GM12801 (cell line): ENCODE results near the gene ATP5IF1.

Experiments used
- TF ChIP-seq, protein P1 (sequence below): IDR thresholded peaks from one replicate; pipeline ENCODE4 v1.5.1; 2011; ENCODE audit warnings: control low read depth; ENCODE audit not compliant: insufficient read length; ENCODE audit errors: extremely low read depth

The ATP5IF1 gene

DNA sequence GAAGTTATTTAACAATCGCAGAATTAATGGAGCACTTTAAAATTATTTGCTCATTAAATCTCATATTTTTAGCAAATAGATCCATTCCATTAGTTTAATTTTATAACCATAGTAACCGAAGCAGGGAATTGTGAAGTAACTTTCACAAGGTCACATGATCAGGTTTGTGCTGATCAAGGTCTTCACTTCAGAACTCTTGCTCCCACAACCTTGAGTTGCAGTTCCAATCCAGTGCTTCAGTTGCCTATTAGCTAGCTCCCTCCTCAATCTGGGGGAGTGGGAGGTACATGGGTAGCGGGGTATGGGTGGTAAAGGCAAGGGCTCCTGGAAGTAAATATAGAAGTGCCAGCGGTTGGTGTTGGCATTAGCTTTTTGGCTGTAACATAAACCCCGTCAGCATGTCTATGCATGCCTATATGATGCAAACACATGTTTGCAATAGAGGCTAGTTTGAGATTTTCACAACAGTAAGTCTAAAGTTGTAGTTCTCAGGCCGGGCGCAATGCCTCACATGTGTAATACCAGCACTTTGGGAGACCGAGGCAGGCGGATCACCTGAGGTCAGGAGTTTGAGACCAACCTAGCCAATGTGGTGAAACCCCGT, 5.8 kb downstream of the ATP5IF1 start:
- TF ChIP-seq, protein P1, sequence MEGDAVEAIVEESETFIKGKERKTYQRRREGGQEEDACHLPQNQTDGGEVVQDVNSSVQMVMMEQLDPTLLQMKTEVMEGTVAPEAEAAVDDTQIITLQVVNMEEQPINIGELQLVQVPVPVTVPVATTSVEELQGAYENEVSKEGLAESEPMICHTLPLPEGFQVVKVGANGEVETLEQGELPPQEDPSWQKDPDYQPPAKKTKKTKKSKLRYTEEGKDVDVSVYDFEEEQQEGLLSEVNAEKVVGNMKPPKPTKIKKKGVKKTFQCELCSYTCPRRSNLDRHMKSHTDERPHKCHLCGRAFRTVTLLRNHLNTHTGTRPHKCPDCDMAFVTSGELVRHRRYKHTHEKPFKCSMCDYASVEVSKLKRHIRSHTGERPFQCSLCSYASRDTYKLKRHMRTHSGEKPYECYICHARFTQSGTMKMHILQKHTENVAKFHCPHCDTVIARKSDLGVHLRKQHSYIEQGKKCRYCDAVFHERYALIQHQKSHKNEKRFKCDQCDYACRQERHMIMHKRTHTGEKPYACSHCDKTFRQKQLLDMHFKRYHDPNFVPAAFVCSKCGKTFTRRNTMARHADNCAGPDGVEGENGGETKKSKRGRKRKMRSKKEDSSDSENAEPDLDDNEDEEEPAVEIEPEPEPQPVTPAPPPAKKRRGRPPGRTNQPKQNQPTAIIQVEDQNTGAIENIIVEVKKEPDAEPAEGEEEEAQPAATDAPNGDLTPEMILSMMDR: no peak

DNA sequence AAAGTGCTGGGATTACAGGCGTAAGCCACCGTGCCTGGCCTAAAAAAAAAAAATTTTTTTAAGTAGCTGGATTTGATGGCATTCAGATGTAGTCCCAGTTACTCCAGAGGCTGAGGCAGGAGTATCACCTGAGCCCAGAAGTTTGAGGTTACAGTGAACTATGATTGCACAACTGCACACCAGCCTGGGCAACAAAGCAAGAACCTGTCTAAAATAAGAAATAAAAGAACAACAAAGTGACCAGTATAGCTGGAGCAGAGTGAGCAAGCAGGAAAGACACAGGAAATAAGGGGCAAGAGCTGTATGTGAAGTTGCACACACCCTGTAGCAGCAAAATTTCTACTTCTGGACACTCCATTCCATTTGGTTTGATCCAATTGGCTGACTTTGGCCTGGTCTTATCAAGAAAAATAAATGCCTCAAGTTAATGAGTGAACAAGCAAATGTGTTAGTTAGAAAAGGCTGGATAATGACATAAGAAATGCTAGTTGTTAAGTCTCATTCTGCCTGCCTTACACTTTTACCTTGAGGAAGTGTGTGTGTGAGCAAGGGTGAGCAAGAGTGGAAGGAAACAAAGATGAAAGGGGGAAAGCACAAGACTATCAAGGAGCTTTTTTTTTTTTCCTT, 7.9 kb downstream of the ATP5IF1 start:
- TF ChIP-seq, protein P1: no peak

DNA sequence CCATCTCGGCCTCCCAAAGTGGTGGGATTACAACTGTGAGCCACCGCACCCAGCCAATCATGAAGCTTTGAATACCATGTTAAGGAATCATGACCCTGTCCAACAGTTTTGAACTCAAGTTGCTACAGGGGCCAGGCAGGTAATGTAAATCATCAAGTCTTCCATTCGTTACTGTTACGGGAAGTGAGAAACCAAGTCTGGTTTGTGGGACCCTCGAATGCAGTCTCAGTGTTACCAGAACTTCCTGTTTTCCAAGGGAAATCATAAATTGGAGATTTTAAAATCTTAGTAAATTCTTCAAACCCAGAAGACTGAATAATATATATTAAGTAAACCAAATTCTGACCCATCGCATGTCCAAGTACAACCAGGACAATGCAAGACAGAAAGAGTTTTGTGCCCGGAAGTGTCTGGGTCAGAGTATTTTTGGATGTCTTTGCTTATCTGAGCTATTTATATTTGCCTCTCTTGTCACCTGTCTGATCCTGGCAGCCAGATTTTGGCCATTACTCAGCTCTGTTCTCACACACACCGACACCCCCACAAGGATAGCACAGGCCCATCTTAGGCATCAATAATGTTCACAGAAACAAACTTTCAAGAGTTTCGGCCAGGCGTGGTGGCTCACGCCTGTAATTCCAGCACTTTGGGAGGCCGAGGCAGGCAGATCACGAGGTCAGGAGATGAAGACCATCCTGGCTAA, 8.8 kb downstream of the ATP5IF1 start:
- TF ChIP-seq, protein P1: no peak

DNA sequence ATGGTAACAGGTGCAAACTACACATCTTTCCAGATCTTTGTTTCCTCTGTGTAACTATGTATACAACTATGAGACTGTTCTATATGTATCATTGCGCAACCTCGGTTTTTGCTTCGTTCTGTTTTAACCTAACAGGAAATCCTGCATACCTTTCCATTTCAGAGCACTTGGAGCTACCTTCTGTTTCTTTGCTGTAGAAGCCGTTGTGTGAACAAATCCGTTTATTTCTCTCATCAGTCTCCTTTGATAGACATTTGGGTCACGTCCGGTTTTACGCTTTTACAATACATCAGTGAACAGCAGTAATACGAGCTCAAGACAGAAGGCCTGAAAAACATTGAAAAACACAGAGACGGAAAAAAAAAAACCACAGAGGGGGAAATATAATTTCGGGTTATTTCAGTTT, 10.5 kb downstream of the ATP5IF1 start:
- TF ChIP-seq, protein P1: no peak

DNA sequence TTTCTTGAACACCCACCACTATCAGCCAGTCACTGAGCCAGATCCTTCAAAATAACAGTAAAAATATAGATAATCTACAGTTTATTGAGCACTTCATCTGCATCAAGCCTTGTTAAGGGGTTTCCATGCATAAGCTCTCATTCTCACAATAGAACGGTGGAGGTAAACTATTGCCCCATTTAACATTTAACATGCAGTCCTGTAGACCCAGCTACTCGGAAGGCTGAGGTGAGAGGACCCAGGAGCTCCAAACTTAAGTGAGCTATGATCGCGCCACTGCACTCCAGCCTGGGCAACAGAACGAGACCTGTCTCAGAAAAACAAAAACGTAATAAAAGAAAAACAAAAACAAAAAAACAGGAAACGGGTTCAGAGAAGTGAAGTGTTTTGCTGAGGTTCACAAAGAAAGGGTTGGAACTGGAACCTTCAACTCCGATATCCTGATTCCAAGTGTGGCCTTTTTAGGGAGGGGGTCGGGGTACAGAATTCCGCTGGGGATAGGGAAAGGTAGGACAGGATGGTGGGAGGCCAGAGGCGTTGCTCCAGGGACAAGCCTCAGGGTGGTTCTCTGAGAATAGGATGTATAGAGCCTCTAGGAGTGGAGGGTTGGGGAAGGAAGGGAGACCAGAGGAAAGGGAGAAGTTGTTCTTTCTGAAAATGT, 11.8 kb downstream of the ATP5IF1 start:
- TF ChIP-seq, protein P1: no peak

DNA sequence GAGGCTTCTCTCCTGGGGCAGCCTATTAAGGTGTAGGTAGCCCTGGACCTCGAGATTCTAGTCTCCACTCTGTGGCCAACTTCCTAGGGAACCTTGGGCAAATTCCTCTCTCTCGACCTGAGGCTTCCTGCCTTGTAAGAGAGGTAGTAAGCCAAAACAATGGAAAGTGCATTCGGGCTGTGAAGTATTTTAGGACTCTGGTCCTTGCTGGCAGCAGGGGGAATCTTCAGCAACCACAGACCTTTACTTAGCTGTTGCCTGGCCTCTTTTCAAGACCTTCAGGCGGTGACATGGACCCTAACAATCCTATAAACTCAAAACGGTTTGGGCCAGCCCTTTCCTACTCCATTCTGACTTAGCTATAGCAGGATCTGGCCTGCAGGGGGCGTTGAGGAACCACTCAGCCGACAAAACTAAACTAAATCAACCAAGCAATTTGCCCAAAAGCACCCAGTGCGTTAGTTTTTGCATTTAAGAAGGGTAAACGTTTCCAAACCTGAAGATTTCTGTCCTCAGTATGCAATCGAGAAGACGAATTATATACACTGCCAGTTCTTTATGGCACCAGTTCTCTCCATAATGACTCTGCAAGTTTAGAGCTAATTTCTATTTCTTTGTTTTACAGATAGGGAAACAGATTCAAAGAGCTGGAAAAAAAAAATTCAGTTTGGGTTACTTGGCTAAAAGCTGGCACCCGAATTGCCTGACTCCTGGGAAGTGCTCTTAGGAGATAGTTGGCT, 12.5 kb downstream of the ATP5IF1 start:
- TF ChIP-seq, protein P1: peak; percentile 37
